GM21447 (cell line): ENCODE results near the gene RND2.

ENCODE experiments used
- ATAC-seq: cut with Tn5 transposase; IDR thresholded peaks from one replicate; pipeline ENCODE4 v1.9.1; 2021; ENCODE audit not compliant: unreplicated experiment

RND2 gene

GRCh38 chr17:43069368-43069898, 44.4 kb downstream of the RND2 start:
- no peak for ATAC-seq

- no peak for ATAC-seq
Observed at GRCh38 chr17:43070257-43070656, 45.2 kb downstream of the RND2 start.

GRCh38 chr17:43070872-43071271, 45.8 kb downstream of the RND2 start:
- ATAC-seq = no peak

- ATAC-seq = no peak
Observed at GRCh38 chr17:43074869-43075268, 49.8 kb downstream of the RND2 start.

GRCh38 chr17:43079641-43080302, 54.7 kb downstream of the RND2 start:
- no peak for ATAC-seq
